GM12878 (cell line): ENCODE data around the gene GJD3. TPM values are rescaled to one million over a fixed set of nuclear protein-coding genes. Genes with fewer than 3 reads are reported as not detected.

Experiments used
- ATAC-seq: fragments of 200-7000 bp; cut with Tn5 transposase; 3 replicates; pipeline ENCODE4 v1.9.1; 2020; ENCODE audit warnings: mild to moderate bottlenecking, moderate library complexity
- BruUV-seq: library from RNA; stranded (reverse); fragments of 400-500 nt; replicated peaks from 2 replicates; lab custom pipeline; 2021; lab: Mats Ljungman, UMichigan
- CTCF ChIA-PET: fragments of 300-600 bp; sonication (Branson Sonifier 250); formaldehyde crosslinking; extraction: SDS; loops from one replicate; lab custom pipeline; 2021; ENCODE audit warnings: inconsistent platforms; lab: Yijun Ruan, JAX
- POLR2A ChIA-PET: fragments of 350-600 bp; formaldehyde crosslinking; extraction: SDS; loops from one replicate; lab custom pipeline; 2021; ENCODE audit warnings: inconsistent platforms; lab: Charles Lee
- RAD21 ChIA-PET: fragments of 300-600 bp; sonication (Branson Sonifier 250); formaldehyde crosslinking; loops from one replicate; lab custom pipeline; 2023; ENCODE audit warnings: antibody characterized with exemption; ENCODE audit not compliant: unreplicated experiment; lab: Charles Lee
- SMC1A ChIA-PET: fragments of 300-600 bp; sonication (Branson Sonifier 250); formaldehyde crosslinking; loops from one replicate; lab custom pipeline; 2023; ENCODE audit not compliant: unreplicated experiment, uncharacterized antibody; lab: Charles Lee
- DNase-seq: peaks from one replicate; pipeline ENCODE4 v3.0.0-alpha.2; 2011; ENCODE audit warnings: low read depth, low spot score
- FAIRE-seq: peaks from 3 replicates; lab custom pipeline; 2011; peaks lifted over from hg19 to GRCh38; lab: Jason Lieb, UNC
- H2AFZ ChIP-seq: 2 replicates; pipeline ENCODE4 v1.6.0; 2011; ENCODE audit warnings: low read depth, low read length, control low read depth; ENCODE audit not compliant: control insufficient read depth
- H3K27ac ChIP-seq: 2 replicates; pipeline ENCODE4 v1.5.1; 2011; ENCODE audit warnings: control low read depth; ENCODE audit not compliant: control insufficient read depth, insufficient read depth
- H3K27me3 ChIP-seq, 2 experiments: replicated peaks in 1 of 2; 2 replicates each; pipeline versions ENCODE4 v1.6.0 to v1.6.1; 2011; ENCODE audit warnings: low read length in 1 of 2; ENCODE audit not compliant: control insufficient read depth in 2 of 2, insufficient read depth in 2 of 2
- H3K36me3 ChIP-seq, 2 experiments: 2 replicates each; pipeline ENCODE4 v1.5.1; 2011; ENCODE audit warnings: low read length in 1 of 2; ENCODE audit not compliant: control insufficient read depth in 2 of 2, insufficient read depth in 2 of 2
- H3K4me1 ChIP-seq: 2 replicates; pipeline ENCODE4 v1.6.1; 2011; ENCODE audit warnings: mild to moderate bottlenecking, low read length, moderate library complexity, mixed read lengths; ENCODE audit not compliant: control insufficient read depth, insufficient read depth
- H3K4me2 ChIP-seq: 2 replicates; pipeline ENCODE4 v1.6.0; 2011; ENCODE audit warnings: control low read depth; ENCODE audit not compliant: control insufficient read depth, insufficient read depth
- H3K4me3 ChIP-seq: fragments of 200-600 bp; sonication (generic); 2 replicates; pipeline ENCODE4 v1.5.1; 2016
- H3K79me2 ChIP-seq: 2 replicates; pipeline ENCODE4 v1.6.0; 2011; ENCODE audit warnings: low read length; ENCODE audit not compliant: control insufficient read depth, insufficient read depth
- H3K9ac ChIP-seq: 2 replicates; pipeline ENCODE4 v1.8.0; 2011; ENCODE audit warnings: low read length, control low read depth, mixed read lengths; ENCODE audit not compliant: control insufficient read depth, insufficient read depth
- H3K9me3 ChIP-seq: replicated peaks from 3 replicates; pipeline ENCODE4 v1.5.1; 2011; ENCODE audit warnings: mild to moderate bottlenecking, low read length; ENCODE audit not compliant: control insufficient read depth, insufficient read depth
- H4K20me1 ChIP-seq: 2 replicates; pipeline ENCODE4 v1.6.0; 2011; ENCODE audit not compliant: control insufficient read depth, insufficient read depth
- ATF7 ChIP-seq: fragments of 450-650 bp; IDR thresholded peaks from 2 replicates; pipeline ENCODE4 v1.6.1; 2016; ENCODE audit warnings: low read depth, mild to moderate bottlenecking
- CEBPB ChIP-seq, 2 experiments: fragments of 150-350 bp in 1 of 2; IDR thresholded peaks; 2 replicates each; pipeline ENCODE4 v1.6.1; 2012 to 2014; ENCODE audit warnings: low read depth in 2 of 2, low read length in 2 of 2, borderline replicate concordance in 1 of 2, inconsistent platforms in 1 of 2
- CREB1 ChIP-seq: IDR thresholded peaks from 2 replicates; pipeline ENCODE4 v1.6.1; 2012; ENCODE audit warnings: low read depth, mild to moderate bottlenecking, inconsistent platforms
- EED ChIP-seq: sonication (generic); IDR thresholded peaks from 2 replicates; pipeline ENCODE4 v1.6.1; 2016; ENCODE audit warnings: antibody characterized with exemption, low read depth
- EZH2 ChIP-seq: IDR thresholded peaks from 2 replicates; pipeline ENCODE4 v1.6.1; 2012; ENCODE audit warnings: low read depth, mild to moderate bottlenecking, control low read depth, inconsistent platforms, low read length, borderline replicate concordance; ENCODE audit not compliant: control insufficient read depth
- FOXM1 ChIP-seq: IDR thresholded peaks from 2 replicates; pipeline ENCODE4 v1.6.1; 2012; ENCODE audit warnings: low read depth, mild to moderate bottlenecking, inconsistent platforms, low read length, moderate library complexity
- JUNB ChIP-seq: IDR thresholded peaks from 2 replicates; pipeline ENCODE4 v1.6.1; 2016; ENCODE audit warnings: antibody characterized with exemption, mild to moderate bottlenecking
- MTA3 ChIP-seq: IDR thresholded peaks from 2 replicates; pipeline ENCODE4 v1.6.1; 2012; ENCODE audit warnings: low read length, inconsistent platforms, borderline replicate concordance
- NBN ChIP-seq: fragments of 450-650 bp; IDR thresholded peaks from 2 replicates; pipeline ENCODE4 v1.6.1; 2016
- PAX8 ChIP-seq: fragments of 450-650 bp; IDR thresholded peaks from 2 replicates; pipeline ENCODE4 v1.6.1; 2017; ENCODE audit warnings: mild to moderate bottlenecking, moderate library complexity
- POLR2AphosphoS5 ChIP-seq: IDR thresholded peaks from 2 replicates; pipeline ENCODE4 v1.6.1; 2011; ENCODE audit warnings: mild to moderate bottlenecking, low read length, inconsistent platforms
- POU2F2 ChIP-seq: IDR thresholded peaks from 3 replicates; pipeline ENCODE4 v1.6.1; 2011; ENCODE audit warnings: low read depth, mild to moderate bottlenecking, low read length, borderline replicate concordance
- RAD21 ChIP-seq: IDR thresholded peaks from 2 replicates; pipeline ENCODE4 v1.6.1; 2011; ENCODE audit warnings: mild to moderate bottlenecking, low read depth, low read length, moderate library complexity; ENCODE audit not compliant: insufficient read depth
- RFX5 ChIP-seq: IDR thresholded peaks from 2 replicates; pipeline ENCODE4 v1.6.1; 2011; ENCODE audit warnings: low read depth, low read length, improper control_type of control experiment
- SMAD5 ChIP-seq: IDR thresholded peaks from 2 replicates; pipeline ENCODE4 v1.6.1; 2016; ENCODE audit warnings: antibody characterized with exemption, low read depth
- SREBF1 ChIP-seq: IDR thresholded peaks from 2 replicates; pipeline ENCODE4 v1.6.1; 2012; ENCODE audit warnings: mild to moderate bottlenecking, low read length
- WGBS: methylation state at CpG from one replicate; pipeline ENCODE4 v1.1.6; 2016; ENCODE audit warnings: low lambda C conversion rate; ENCODE audit not compliant: insufficient replicate concordance, insufficient coverage; ENCODE audit errors: missing lambda C conversion rate; 5-methylcytosine and 5-hydroxymethylcytosine counted together
- in situ Hi-C: fragments of 300-500 bp; cut with MboI; formaldehyde crosslinking; loops from 9 replicates; pipeline ENCODE4 v1.14.3; 2018; ENCODE audit warnings: mixed read lengths
- intact Hi-C: fragments of 100-400 bp; cut with micrococcal nuclease; formaldehyde crosslinking; loops from one replicate; pipeline ENCODE4 v1.14.2; 2022; ENCODE audit not compliant: unreplicated experiment
- polyA plus RNA-seq, 11 experiments: library from polyadenylated mRNA; depleted of rRNA in 4 of 11; unstranded in 6 of 11; stranded (reverse) in 5 of 11; fragments of >200 nt; fragmentation: Nextera tagmentation in 4 of 11; fragmentation: Illumina TruSeq in 1 of 11; extraction: Ambion mirVana in 4 of 11; extraction: Trizol in 1 of 11; gene quantifications; 1 replicate in 1 of 11; 2 replicates in 10 of 11; pipeline versions ENCODE4 v1.2.1 to v1.2.3, GENCODE V29; 2011 to 2016; ENCODE audit warnings: inconsistent platforms in 2 of 11, missing spikeins in 2 of 11, low read depth in 1 of 11
- total RNA-seq, 4 experiments: library from RNA; depleted of rRNA in 3 of 4; stranded (reverse); fragments of >200 nt in 3 of 4; fragmentation: Illumina TruSeq in 1 of 4; extraction: Trizol in 1 of 4; gene quantifications; 2 replicates each; pipeline versions ENCODE4 v1.2.1 to v1.2.3, GENCODE V29; 2013 to 2021
- TF ChIP-seq, protein P1 (sequence below): IDR thresholded peaks from 2 replicates; pipeline ENCODE4 v1.6.1; 2012; ENCODE audit warnings: improper control_type of control experiment, low read depth, low read length; ENCODE audit not compliant: insufficient replicate concordance

The GJD3 gene
- total and polyA plus RNA-seq, 10 of the 15 experiments (the other 5 are each of a cell fraction or from before 2014, with no cell fraction given): 1.6 TPM; not detected in 9

- TF ChIP-seq NBN (no peak), SMAD5 (no peak), POLR2AphosphoS5 (no peak), RAD21 (no peak), FOXM1 (no peak), CEBPB (IDR thresholded peaks at IDR 0.05; ENCODE audit: borderline replicate concordance in 1 of 2, low read depth in 2 of 2, low read length in 2 of 2) (no peak), CREB1 (no peak), POU2F2 (no peak), ATF7 (no peak), EZH2 (no peak), PAX8 (no peak), SREBF1 (no peak), MTA3 (no peak), RFX5 (no peak), EED (peak; percentile 16; the same call in 1 of the 2 replicates), JUNB (no peak)
- TF ChIP-seq, protein P1, sequence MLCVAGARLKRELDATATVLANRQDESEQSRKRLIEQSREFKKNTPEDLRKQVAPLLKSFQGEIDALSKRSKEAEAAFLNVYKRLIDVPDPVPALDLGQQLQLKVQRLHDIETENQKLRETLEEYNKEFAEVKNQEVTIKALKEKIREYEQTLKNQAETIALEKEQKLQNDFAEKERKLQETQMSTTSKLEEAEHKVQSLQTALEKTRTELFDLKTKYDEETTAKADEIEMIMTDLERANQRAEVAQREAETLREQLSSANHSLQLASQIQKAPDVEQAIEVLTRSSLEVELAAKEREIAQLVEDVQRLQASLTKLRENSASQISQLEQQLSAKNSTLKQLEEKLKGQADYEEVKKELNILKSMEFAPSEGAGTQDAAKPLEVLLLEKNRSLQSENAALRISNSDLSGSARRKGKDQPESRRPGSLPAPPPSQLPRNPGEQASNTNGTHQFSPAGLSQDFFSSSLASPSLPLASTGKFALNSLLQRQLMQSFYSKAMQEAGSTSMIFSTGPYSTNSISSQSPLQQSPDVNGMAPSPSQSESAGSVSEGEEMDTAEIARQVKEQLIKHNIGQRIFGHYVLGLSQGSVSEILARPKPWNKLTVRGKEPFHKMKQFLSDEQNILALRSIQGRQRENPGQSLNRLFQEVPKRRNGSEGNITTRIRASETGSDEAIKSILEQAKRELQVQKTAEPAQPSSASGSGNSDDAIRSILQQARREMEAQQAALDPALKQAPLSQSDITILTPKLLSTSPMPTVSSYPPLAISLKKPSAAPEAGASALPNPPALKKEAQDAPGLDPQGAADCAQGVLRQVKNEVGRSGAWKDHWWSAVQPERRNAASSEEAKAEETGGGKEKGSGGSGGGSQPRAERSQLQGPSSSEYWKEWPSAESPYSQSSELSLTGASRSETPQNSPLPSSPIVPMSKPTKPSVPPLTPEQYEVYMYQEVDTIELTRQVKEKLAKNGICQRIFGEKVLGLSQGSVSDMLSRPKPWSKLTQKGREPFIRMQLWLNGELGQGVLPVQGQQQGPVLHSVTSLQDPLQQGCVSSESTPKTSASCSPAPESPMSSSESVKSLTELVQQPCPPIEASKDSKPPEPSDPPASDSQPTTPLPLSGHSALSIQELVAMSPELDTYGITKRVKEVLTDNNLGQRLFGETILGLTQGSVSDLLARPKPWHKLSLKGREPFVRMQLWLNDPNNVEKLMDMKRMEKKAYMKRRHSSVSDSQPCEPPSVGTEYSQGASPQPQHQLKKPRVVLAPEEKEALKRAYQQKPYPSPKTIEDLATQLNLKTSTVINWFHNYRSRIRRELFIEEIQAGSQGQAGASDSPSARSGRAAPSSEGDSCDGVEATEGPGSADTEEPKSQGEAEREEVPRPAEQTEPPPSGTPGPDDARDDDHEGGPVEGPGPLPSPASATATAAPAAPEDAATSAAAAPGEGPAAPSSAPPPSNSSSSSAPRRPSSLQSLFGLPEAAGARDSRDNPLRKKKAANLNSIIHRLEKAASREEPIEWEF: peak; percentile 0
- TF ChIP-seq, all 136 proteins: peak for 2
- CTCF ChIA-PET: interaction anchor here (1.5 to 3.6 kb wide), 4 partner anchors 9 to 28 kb away, joined by 3 to 16 read pairs (median 4); no protein-coding TSS in a partner anchor
Measured at GRCh38 chr17:40345161-40345993, 19.2 kb downstream of the GJD3 start.

More at GRCh38 chr17:40345161-40345993, 19.2 kb downstream of the GJD3 start:
- Histone ChIP-seq H3K9me3 (no peaks in the 10 kb centered on the region), H3K27me3 (no peaks in the 10 kb centered on the region), H3K79me2 (peaks cover 56% of the 10 kb centered on the region), H3K4me1 (peaks cover 43% of the 10 kb centered on the region), H3K27ac (no peak overlapping the region; the same call in 1 of the 2 replicates), H3K36me3 (peaks cover 6 to 25% of the 10 kb centered on the region in 2 experiments), H4K20me1 (no peaks in the 10 kb centered on the region), H3K9ac (no peak overlapping the region), H3K4me2 (peak overlapping the region; percentile 65), H2AFZ (no peak overlapping the region), H3K4me3 (peak overlapping the region; percentile 8; the same call in 1 of the 2 replicates)
- ChIA-PET POLR2A (no interaction called here), RAD21 (interaction anchor here (0.5 to 2.0 kb wide), 5 partner anchors 9 to 160 kb away, joined by 3 to 4 read pairs (median 3); no protein-coding TSS in a partner anchor), SMC1A (interaction anchor here (0.8 to 1.7 kb wide), 8 partner anchors 9 to 52 kb away, joined by 3 to 6 read pairs (median 4); no protein-coding TSS in a partner anchor)
- no peak for FAIRE-seq
- in situ Hi-C loops (no loop called here), intact Hi-C loops (no loop called here)
- ATAC-seq: no peak
- BruUV-seq: no TSS peak
- 51% methylated on average over 37 of the region's 45 CpGs for WGBS
- DNase-seq: no peak
